HepG2 (cell line): Measurements from ENCODE around the gene ABHD17A. TPM values are rescaled to one million over a fixed set of nuclear protein-coding genes. Genes with fewer than 3 reads are reported as not detected.

Source experiments
- ASH2L ChIP-seq: fragments of 300-600, 200-600 bp; sonication (generic); IDR thresholded peaks from 2 replicates; pipeline ENCODE4 v1.7.0; 2017; ENCODE audit warnings: low read depth, mild to moderate bottlenecking, moderate library complexity, mixed read lengths, low read length; ENCODE audit not compliant: insufficient read length
- BCL6 ChIP-seq: IDR thresholded peaks from 2 replicates; pipeline ENCODE4 v1.6.1; 2016; ENCODE audit warnings: missing genetic modification reagents, missing compliant biosample characterization
- BHLHE40 ChIP-seq: IDR thresholded peaks from 2 replicates; pipeline ENCODE4 v1.6.1; 2011; ENCODE audit warnings: low read length, improper control_type of control experiment
- BRCA1 ChIP-seq: sonication (generic); formaldehyde crosslinking; IDR thresholded peaks from 2 replicates; pipeline ENCODE4 v1.4.0; 2020; ENCODE audit warnings: missing genetic modification reagents
- FLYWCH1 ChIP-seq: sonication (generic); formaldehyde crosslinking; IDR thresholded peaks from 2 replicates; pipeline ENCODE4 v1.8.1; 2023; ENCODE audit warnings: mild to moderate bottlenecking, missing genetic modification reagents
- HMG20A ChIP-seq: IDR thresholded peaks from 2 replicates; pipeline ENCODE4 v1.6.1; 2016; ENCODE audit warnings: borderline replicate concordance
- HNF4A ChIP-seq: sonication (generic); formaldehyde crosslinking; IDR thresholded peaks from 2 replicates; pipeline ENCODE4 v1.4.0; 2020; ENCODE audit warnings: missing genetic modification reagents
- HNRNPH1 ChIP-seq: fragments of 200-400 bp; formaldehyde crosslinking; optimal IDR thresholded peaks from 2 replicates; pipeline ENCODE3; 2017; ENCODE audit warnings: mild to moderate bottlenecking, low read depth, low read length
- JUNB ChIP-seq: sonication (generic); formaldehyde crosslinking; IDR thresholded peaks from 2 replicates; pipeline ENCODE4 v1.8.0; 2022; ENCODE audit warnings: missing genetic modification reagents, mild to moderate bottlenecking, borderline replicate concordance
- KDM4B ChIP-seq: sonication (generic); formaldehyde crosslinking; IDR thresholded peaks from 2 replicates; pipeline ENCODE4 v1.4.0; 2020; ENCODE audit warnings: missing genetic modification reagents
- MEIS2 ChIP-seq: sonication (generic); formaldehyde crosslinking; IDR thresholded peaks from 2 replicates; pipeline ENCODE4 v1.9.0; 2021; ENCODE audit warnings: mild to moderate bottlenecking, missing genetic modification reagents
- MIXL1 ChIP-seq: IDR thresholded peaks from 2 replicates; pipeline ENCODE4 v1.6.1; 2016
- MTA1 ChIP-seq: sonication (generic); formaldehyde crosslinking; IDR thresholded peaks from 2 replicates; pipeline ENCODE4 v1.4.0; 2020; ENCODE audit warnings: missing genetic modification reagents, mild to moderate bottlenecking, borderline replicate concordance
- MTF2 ChIP-seq: sonication (generic); formaldehyde crosslinking; IDR thresholded peaks from 2 replicates; pipeline ENCODE4 v1.5.0; 2020; ENCODE audit warnings: missing genetic modification reagents, borderline replicate concordance
- NCOA1 ChIP-seq: sonication (generic); formaldehyde crosslinking; IDR thresholded peaks from 2 replicates; pipeline ENCODE4 v1.9.0; 2021; ENCODE audit warnings: missing genetic modification reagents
- ONECUT2 ChIP-seq: sonication (generic); formaldehyde crosslinking; IDR thresholded peaks from 2 replicates; pipeline ENCODE4 v1.4.0; 2020; ENCODE audit warnings: missing genetic modification reagents
- PATZ1 ChIP-seq: sonication (generic); formaldehyde crosslinking; IDR thresholded peaks from 2 replicates; pipeline ENCODE4 v1.4.0; 2020; ENCODE audit warnings: missing genetic modification reagents
- PCBP1 ChIP-seq: fragments of 200-400 bp; formaldehyde crosslinking; IDR thresholded peaks from 2 replicates; pipeline ENCODE4 v1.6.1; 2017; ENCODE audit warnings: mild to moderate bottlenecking, low read depth, low read length, borderline replicate concordance
- PHF5A ChIP-seq: IDR thresholded peaks from one replicate; pipeline ENCODE4 v1.6.1; 2018; ENCODE audit warnings: low read depth, missing genetic modification reagents; ENCODE audit not compliant: unreplicated experiment
- PRPF4 ChIP-seq: fragments of 200-400 bp; formaldehyde crosslinking; IDR thresholded peaks from 2 replicates; pipeline ENCODE4 v1.6.1; 2016; ENCODE audit warnings: low read length, low read depth; ENCODE audit not compliant: poor library complexity, severe bottlenecking
- SIN3A ChIP-seq: IDR thresholded peaks from 2 replicates; pipeline ENCODE4 v1.6.1; 2011; ENCODE audit warnings: low read depth, mild to moderate bottlenecking, control low read depth, low read length, borderline replicate concordance
- SMAD3 ChIP-seq: sonication (generic); formaldehyde crosslinking; IDR thresholded peaks from 2 replicates; pipeline ENCODE4 v1.4.0; 2020; ENCODE audit warnings: missing genetic modification reagents
- ZNF101 ChIP-seq: sonication (generic); formaldehyde crosslinking; IDR thresholded peaks from 2 replicates; pipeline ENCODE4 v1.4.0; 2020; ENCODE audit warnings: mild to moderate bottlenecking, low read depth, missing genetic modification reagents, borderline replicate concordance
- ZNF205 ChIP-seq: IDR thresholded peaks from 2 replicates; pipeline ENCODE4 v1.6.1; 2018; ENCODE audit warnings: missing biosample characterization, missing genetic modification reagents
- ZNF383 ChIP-seq: sonication (generic); formaldehyde crosslinking; IDR thresholded peaks from 2 replicates; pipeline ENCODE4 v1.4.0; 2020; ENCODE audit warnings: missing genetic modification reagents, mild to moderate bottlenecking, borderline replicate concordance
- ZNF547 ChIP-seq: sonication (generic); formaldehyde crosslinking; IDR thresholded peaks from 2 replicates; pipeline ENCODE4 v1.5.1; 2020; ENCODE audit warnings: mild to moderate bottlenecking, missing genetic modification reagents
- ZNF567 ChIP-seq: sonication (generic); formaldehyde crosslinking; IDR thresholded peaks from 2 replicates; pipeline ENCODE4 v1.8.1; 2023; ENCODE audit warnings: mild to moderate bottlenecking, missing genetic modification reagents, borderline replicate concordance
- polyA plus RNA-seq, 8 experiments: library from polyadenylated mRNA; depleted of rRNA in 3 of 8; stranded (reverse) in 7 of 8; unstranded in 1 of 8; fragments of >200 nt; fragmentation: Illumina TruSeq in 4 of 8; extraction: Trizol in 4 of 8; gene quantifications; 2 replicates each; pipeline versions ENCODE4 v1.2.1 to v1.2.3, GENCODE V29; 2011 to 2016; ENCODE audit warnings: low read depth in 4 of 8, missing spikeins in 1 of 8, mixed read lengths in 1 of 8; ENCODE audit not compliant: insufficient read depth in 1 of 8
- total RNA-seq, 5 experiments: library from RNA; depleted of rRNA; stranded (reverse); fragments of >200 nt; fragmentation: Illumina TruSeq; extraction: Trizol; gene quantifications; 2 replicates each; pipeline ENCODE4 v1.2.3, GENCODE V29; 2016; ENCODE audit warnings: low read depth in 1 of 5
- TF ChIP-seq, protein P1 (sequence below): sonication (generic); formaldehyde crosslinking; IDR thresholded peaks from 2 replicates; pipeline ENCODE4 v1.4.0; 2020; ENCODE audit warnings: missing genetic modification reagents

ABHD17A gene
- total and polyA plus RNA-seq, 2 of the 13 experiments (the other 11 are each of a cell fraction or from before 2014, with no cell fraction given) = 27.7 to 40.8 TPM

- TF ChIP-seq NCOA1 (CRISPR knock-in tag) (no peak), PATZ1 (CRISPR knock-in tag) (no peak), PCBP1 (no peak), BRCA1 (CRISPR knock-in tag) (0 out of 2 replicates have a peak, but pooled peaks have one; percentile 34), ZNF547 (CRISPR knock-in tag) (peak; percentile 23; the same call in 1 of the 2 replicates), PRPF4 (no peak), JUNB (CRISPR knock-in tag) (no peak), MTF2 (CRISPR knock-in tag) (no peak), SIN3A (no peak), BCL6 (no peak), MTA1 (CRISPR knock-in tag) (peak; percentile 48; the same call in 1 of the 2 replicates), ONECUT2 (CRISPR knock-in tag) (no peak), SMAD3 (CRISPR knock-in tag) (no peak), KDM4B (no peak), PHF5A (CRISPR knock-in tag) (no peak), HNRNPH1 (no peak), FLYWCH1 (CRISPR knock-in tag) (no peak), MIXL1 (CRISPR knock-in tag) (no peak), MEIS2 (CRISPR knock-in tag) (no peak), BHLHE40 (peak; percentile 66), ZNF567 (CRISPR knock-in tag) (no peak), ZNF101 (CRISPR knock-in tag) (no peak), ASH2L (peak; percentile 28), HMG20A (CRISPR knock-in tag) (no peak), ZNF383 (CRISPR knock-in tag) (no peak), HNF4A (CRISPR knock-in tag) (peak; percentile 31; the same call in 1 of the 2 replicates), ZNF205 (CRISPR knock-in tag) (no peak)
- TF ChIP-seq, protein P1, sequence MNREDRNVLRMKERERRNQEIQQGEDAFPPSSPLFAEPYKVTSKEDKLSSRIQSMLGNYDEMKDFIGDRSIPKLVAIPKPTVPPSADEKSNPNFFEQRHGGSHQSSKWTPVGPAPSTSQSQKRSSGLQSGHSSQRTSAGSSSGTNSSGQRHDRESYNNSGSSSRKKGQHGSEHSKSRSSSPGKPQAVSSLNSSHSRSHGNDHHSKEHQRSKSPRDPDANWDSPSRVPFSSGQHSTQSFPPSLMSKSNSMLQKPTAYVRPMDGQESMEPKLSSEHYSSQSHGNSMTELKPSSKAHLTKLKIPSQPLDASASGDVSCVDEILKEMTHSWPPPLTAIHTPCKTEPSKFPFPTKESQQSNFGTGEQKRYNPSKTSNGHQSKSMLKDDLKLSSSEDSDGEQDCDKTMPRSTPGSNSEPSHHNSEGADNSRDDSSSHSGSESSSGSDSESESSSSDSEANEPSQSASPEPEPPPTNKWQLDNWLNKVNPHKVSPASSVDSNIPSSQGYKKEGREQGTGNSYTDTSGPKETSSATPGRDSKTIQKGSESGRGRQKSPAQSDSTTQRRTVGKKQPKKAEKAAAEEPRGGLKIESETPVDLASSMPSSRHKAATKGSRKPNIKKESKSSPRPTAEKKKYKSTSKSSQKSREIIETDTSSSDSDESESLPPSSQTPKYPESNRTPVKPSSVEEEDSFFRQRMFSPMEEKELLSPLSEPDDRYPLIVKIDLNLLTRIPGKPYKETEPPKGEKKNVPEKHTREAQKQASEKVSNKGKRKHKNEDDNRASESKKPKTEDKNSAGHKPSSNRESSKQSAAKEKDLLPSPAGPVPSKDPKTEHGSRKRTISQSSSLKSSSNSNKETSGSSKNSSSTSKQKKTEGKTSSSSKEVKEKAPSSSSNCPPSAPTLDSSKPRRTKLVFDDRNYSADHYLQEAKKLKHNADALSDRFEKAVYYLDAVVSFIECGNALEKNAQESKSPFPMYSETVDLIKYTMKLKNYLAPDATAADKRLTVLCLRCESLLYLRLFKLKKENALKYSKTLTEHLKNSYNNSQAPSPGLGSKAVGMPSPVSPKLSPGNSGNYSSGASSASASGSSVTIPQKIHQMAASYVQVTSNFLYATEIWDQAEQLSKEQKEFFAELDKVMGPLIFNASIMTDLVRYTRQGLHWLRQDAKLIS (CRISPR knock-in tag) = no peak
These were observed 16.7 kb upstream of the ABHD17A start (continued) for GRCh38 chr19:1901940-1902404.
